HFF-Myc (cell line): ENCODE data around the gene C1orf35.
A peak's percentile ranks its signal among the peaks of the same experiment; 100 is the strongest.

Experiments
- DNase-seq: peaks from one replicate; pipeline ENCODE4 v3.0.0-alpha.2; 2011; ENCODE audit warnings: low read depth; ENCODE audit errors: extremely low read depth
- H3K4me3 ChIP-seq: replicated peaks from 2 replicates; pipeline ENCODE4 v1.5.1; 2011; ENCODE audit warnings: low read depth, mild to moderate bottlenecking, control low read depth, low read length
- TF ChIP-seq, protein P1 (sequence below): IDR thresholded peaks from 2 replicates; pipeline ENCODE4 v1.5.1; 2012; ENCODE audit warnings: mild to moderate bottlenecking, low read depth, low read length, control low read depth; ENCODE audit errors: missing control alignments

Gene C1orf35

DNA sequence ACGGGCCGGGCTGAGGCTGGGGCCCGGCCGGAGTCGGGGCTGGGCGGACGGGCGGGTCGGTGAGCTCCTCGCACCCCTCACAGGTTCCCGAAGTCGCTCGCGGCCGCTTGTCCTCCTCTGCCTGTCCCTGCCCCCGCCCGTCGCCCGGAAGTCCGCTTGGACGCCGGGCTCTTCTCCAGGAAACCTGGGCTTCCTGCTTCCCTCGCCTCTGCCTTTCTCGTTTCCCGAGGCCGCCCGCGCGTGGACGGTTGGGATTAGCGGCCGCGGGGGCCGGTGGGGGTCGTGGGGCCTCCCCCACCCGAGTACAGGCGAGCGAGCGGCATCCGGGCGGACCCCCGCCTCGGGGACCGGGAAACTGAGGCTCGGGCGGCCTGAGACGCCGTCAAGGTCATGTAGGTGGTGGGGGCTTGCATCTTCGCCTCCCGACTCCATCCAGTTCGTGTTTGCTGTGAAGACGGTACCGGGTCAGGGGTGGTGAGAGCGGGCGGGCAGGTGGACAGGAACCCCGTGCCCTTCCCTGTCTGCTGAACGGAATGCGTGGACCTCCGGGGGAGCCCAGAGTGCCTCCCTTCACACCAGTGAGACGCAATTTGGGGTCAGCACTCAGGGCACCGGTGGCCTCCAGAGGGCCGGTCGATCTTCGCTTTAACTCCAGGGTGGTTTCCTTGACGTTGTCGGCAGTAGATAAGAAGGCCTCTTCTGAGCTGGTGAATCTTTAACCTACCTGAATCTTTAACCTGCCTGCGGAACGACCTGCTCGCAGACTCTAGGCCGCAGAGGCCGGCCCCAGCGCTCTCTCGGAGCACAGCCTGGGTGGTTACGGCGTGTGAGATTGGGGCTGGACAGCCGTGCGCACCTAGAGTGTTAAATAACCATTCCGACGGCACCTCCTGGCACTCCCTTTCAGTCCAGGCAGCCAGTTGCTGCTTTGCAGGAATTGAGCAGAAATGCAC is 19.9 kb downstream of the C1orf35 start:
- TF ChIP-seq, protein P1, sequence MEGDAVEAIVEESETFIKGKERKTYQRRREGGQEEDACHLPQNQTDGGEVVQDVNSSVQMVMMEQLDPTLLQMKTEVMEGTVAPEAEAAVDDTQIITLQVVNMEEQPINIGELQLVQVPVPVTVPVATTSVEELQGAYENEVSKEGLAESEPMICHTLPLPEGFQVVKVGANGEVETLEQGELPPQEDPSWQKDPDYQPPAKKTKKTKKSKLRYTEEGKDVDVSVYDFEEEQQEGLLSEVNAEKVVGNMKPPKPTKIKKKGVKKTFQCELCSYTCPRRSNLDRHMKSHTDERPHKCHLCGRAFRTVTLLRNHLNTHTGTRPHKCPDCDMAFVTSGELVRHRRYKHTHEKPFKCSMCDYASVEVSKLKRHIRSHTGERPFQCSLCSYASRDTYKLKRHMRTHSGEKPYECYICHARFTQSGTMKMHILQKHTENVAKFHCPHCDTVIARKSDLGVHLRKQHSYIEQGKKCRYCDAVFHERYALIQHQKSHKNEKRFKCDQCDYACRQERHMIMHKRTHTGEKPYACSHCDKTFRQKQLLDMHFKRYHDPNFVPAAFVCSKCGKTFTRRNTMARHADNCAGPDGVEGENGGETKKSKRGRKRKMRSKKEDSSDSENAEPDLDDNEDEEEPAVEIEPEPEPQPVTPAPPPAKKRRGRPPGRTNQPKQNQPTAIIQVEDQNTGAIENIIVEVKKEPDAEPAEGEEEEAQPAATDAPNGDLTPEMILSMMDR, result no peak
- DNase-seq, result no peak
- H3K4me3 ChIP-seq, result peak overlapping the region; percentile 98

DNA sequence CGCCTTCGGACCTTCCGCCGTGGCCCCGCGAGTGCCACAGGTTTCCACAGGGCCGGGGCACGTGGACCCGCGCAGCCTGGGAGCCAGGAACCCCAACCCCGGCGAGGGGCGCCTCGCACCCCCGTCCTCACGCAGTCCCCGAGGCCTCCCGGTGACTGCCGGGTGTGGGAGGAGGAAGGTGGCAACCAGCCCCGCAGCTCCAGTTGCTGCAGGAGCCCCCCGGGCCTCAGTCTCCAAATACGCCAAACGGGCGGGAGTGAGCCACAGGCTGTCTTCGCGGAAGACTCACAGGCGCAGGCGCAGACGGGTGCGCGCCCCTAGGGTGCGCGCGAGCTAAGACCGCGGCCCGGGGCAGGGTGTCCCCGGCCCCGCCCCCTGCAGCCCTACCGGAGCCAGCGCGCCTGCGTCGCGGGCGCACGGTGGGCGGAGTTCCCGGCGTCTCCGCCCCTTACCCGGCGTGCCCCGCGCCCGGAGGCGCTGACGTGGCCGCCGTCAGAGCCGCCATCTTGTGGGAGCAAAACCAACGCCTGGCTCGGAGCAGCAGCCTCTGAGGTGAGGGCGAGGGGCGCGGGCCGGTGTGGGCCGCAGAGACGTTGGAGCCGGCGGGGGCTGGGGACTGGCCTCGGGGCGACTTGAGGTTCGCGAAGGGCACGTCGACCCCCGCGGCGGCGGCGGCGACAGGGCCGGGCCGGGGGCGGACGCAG is 20.8 kb downstream of the C1orf35 start, which contains the start of gene ARF1:
TSS of gene ARF1 (plus strand) at position 495 of the 704 bp plus-strand sequence. CDS start 14,407 bp downstream, outside the sequence.
- peak; percentile 50 for DNase-seq
- TF ChIP-seq, protein P1, result no peak

GRCh38 chr1:228081578-228082213 is 21.4 kb downstream of the C1orf35 start:
- no peak for DNase-seq
- TF ChIP-seq, protein P1, result no peak
- H3K4me3 ChIP-seq, result peak overlapping the region; percentile 98

More for the DNA sequence above, 20.8 kb downstream of the C1orf35 start, which contains the start of gene ARF1:
- H3K4me3 ChIP-seq, result peak within 1 kb of the TSS; percentile 98

- no peak for DNase-seq
- TF ChIP-seq, protein P1, result no peak
- peak overlapping the region; percentile 98 for H3K4me3 ChIP-seq
Observed at GRCh38 chr1:228081144-228081543, 22.0 kb downstream of the C1orf35 start.

GRCh38 chr1:228079601-228080263 is 23.4 kb downstream of the C1orf35 start:
- TF ChIP-seq, protein P1, result no peak
- no peak for DNase-seq
- no peak overlapping the region for H3K4me3 ChIP-seq

DNA sequence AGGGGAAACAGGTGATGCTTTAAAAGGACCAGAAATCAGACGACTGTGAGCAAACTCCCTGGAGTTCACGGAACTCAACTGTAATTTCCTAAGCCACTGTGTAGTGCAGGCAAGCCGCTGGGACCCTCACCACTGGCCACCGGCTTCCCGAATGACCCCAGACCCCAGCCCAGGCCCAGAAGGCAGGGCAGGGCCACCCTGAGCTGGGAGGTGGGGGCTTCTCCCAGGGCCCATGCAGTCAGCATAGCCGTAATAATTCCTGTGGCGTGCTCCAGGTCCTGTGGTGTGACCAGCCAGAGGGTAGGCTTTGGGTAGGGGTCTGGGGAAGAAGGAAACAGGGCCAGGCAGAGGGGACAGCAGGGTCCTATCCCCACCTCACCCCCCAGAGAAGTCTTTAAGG is 24.1 kb downstream of the C1orf35 start:
- TF ChIP-seq, protein P1, result no peak
- DNase-seq, result no peak
- no peak overlapping the region for H3K4me3 ChIP-seq
